ENCODE measurements around the gene COL8A1. TPM values are rescaled to one million over a fixed set of nuclear protein-coding genes. Genes with fewer than 3 reads are reported as not detected.

Gene COL8A1
- total RNA-seq, 8 experiments from 2014 or later, result 0.05 to 156 (median 2.5) TPM

GRCh38 chr3:99762901-99763300 lies 124.5 kb downstream of the COL8A1 start:
- in situ Hi-C loops (cut with MboI; ENCODE audit: low pct_unique_long_range_greater_than_20kb in 2 of 9, low sequenced_read_pairs in 9 of 9, unreplicated experiment in 9 of 9), result loop anchor here in 5 of 9 experiments (25.0 kb wide), 5 partner anchors 251 to 1726 kb away; partner anchors contain the start of gene GABRR3 (in 1 of the 5)
- WGBS, 10 experiments, result 80 to 100% (median 100%) methylated on average over 1 of the region's 1 CpG; no CpG with 5 or more reads in 7 of the 10 experiments
- Histone ChIP-seq H3K4me1 (replicated peaks in 1 of 2) (no peaks in the 10 kb centered on the region), H3K27ac (no peak overlapping the region), H3K4me3 (no peak overlapping the region)
- no peak for ATAC-seq (replicated peaks in 6 of 8)

GRCh38 chr3:99764377-99764776 lies 126.0 kb downstream of the COL8A1 start:
- 71 to 100% (median 92%) methylated on average over 1 to 5 of the region's 5 CpGs for WGBS, 10 experiments

GRCh38 chr3:99765042-99765942 lies 126.9 kb downstream of the COL8A1 start:
- in situ Hi-C loops (cut with MboI; ENCODE audit: low pct_unique_long_range_greater_than_20kb in 2 of 9, low sequenced_read_pairs in 9 of 9, unreplicated experiment in 9 of 9), result loop anchor here in 5 of 9 experiments (25.0 kb wide), 5 partner anchors 253 to 1728 kb away; partner anchors contain the start of gene GABRR3 (in 1 of the 5)

More at GRCh38 chr3:99764377-99764776, 126.0 kb downstream of the COL8A1 start:
- in situ Hi-C loops (cut with MboI; ENCODE audit: low pct_unique_long_range_greater_than_20kb in 2 of 9, low sequenced_read_pairs in 9 of 9, unreplicated experiment in 9 of 9), result loop anchor here in 5 of 9 experiments (25.0 kb wide), 5 partner anchors 252 to 1727 kb away; partner anchors contain the start of gene GABRR3 (in 1 of the 5)
- H3K27ac ChIP-seq, result no peak overlapping the region
- H3K4me1 ChIP-seq (replicated peaks in 1 of 2), result no peaks in the 10 kb centered on the region
- no peak overlapping the region for H3K4me3 ChIP-seq
- ATAC-seq (replicated peaks in 6 of 8), result no peak

GRCh38 chr3:99767291-99767690 lies 128.9 kb downstream of the COL8A1 start:
- no peak for ATAC-seq (replicated peaks in 6 of 8)
- WGBS, 10 experiments, result 0 to 100% (median 80%) methylated on average over 1 to 2 of the region's 2 CpGs; no CpG with 5 or more reads in 2 of the 10 experiments
- Histone ChIP-seq H3K4me1 (replicated peaks in 1 of 2) (no peaks in the 10 kb centered on the region), H3K4me3 (no peak overlapping the region), H3K27ac (no peak overlapping the region)
- in situ Hi-C loops (cut with MboI; ENCODE audit: low pct_unique_long_range_greater_than_20kb in 2 of 9, low sequenced_read_pairs in 9 of 9, unreplicated experiment in 9 of 9), result loop anchor here in 5 of 9 experiments (25.0 kb wide), 5 partner anchors 255 to 1730 kb away; partner anchors contain the start of gene GABRR3 (in 1 of the 5)

More at GRCh38 chr3:99765042-99765942, 126.9 kb downstream of the COL8A1 start:
- Histone ChIP-seq H3K27ac (no peak overlapping the region), H3K4me3 (no peak overlapping the region), H3K4me1 (replicated peaks in 1 of 2) (no peaks in the 10 kb centered on the region)
- WGBS, 10 experiments, result 36 to 75% (median 45%) methylated on average over 2 of the region's 2 CpGs; no CpG with 5 or more reads in 5 of the 10 experiments
- no peak for ATAC-seq (replicated peaks in 6 of 8)

GRCh38 chr3:99768126-99768525 lies 129.7 kb downstream of the COL8A1 start:
- H3K4me3 ChIP-seq, result no peak overlapping the region
- H3K4me1 ChIP-seq (replicated peaks in 1 of 2), result no peaks in the 10 kb centered on the region
- H3K27ac ChIP-seq, result no peak overlapping the region
- no peak for ATAC-seq (replicated peaks in 6 of 8)
- 80 to 100% (median 100%) methylated on average over 1 of the region's 1 CpG; no CpG with 5 or more reads in 2 of the 10 experiments for WGBS, 10 experiments
- in situ Hi-C loops (cut with MboI; ENCODE audit: low pct_unique_long_range_greater_than_20kb in 2 of 9, low sequenced_read_pairs in 9 of 9, unreplicated experiment in 9 of 9), result loop anchor here in 5 of 9 experiments (25.0 kb wide), 5 partner anchors 256 to 1731 kb away; partner anchors contain the start of gene GABRR3 (in 1 of the 5)

- no peak for ATAC-seq (replicated peaks in 6 of 8)
- in situ Hi-C loops (cut with MboI; ENCODE audit: low pct_unique_long_range_greater_than_20kb in 2 of 9, low sequenced_read_pairs in 9 of 9, unreplicated experiment in 9 of 9), result loop anchor here in 5 of 9 experiments (25.0 kb wide), 5 partner anchors 257 to 1732 kb away; partner anchors contain the start of gene GABRR3 (in 1 of the 5)
- H3K4me3 ChIP-seq, result no peak overlapping the region
- 14 to 88% (median 71%) methylated on average over 1 of the region's 2 CpGs; no CpG with 5 or more reads in 3 of the 10 experiments for WGBS, 10 experiments
- H3K4me1 ChIP-seq (replicated peaks in 1 of 2), result no peaks in the 10 kb centered on the region
- no peak overlapping the region for H3K27ac ChIP-seq
These were observed 130.6 kb downstream of the COL8A1 start for GRCh38 chr3:99768808-99769501.

- no peak overlapping the region for H3K27ac ChIP-seq
- no peak overlapping the region for H3K4me3 ChIP-seq
- in situ Hi-C loops (cut with MboI; ENCODE audit: low pct_unique_long_range_greater_than_20kb in 2 of 9, low sequenced_read_pairs in 9 of 9, unreplicated experiment in 9 of 9), result loop anchor here in 5 of 9 experiments (25.0 kb wide), 5 partner anchors 260 to 1735 kb away; partner anchors contain the start of gene GABRR3 (in 1 of the 5)
- 60 to 100% (median 93%) methylated on average over 1 to 3 of the region's 3 CpGs; no CpG with 5 or more reads in 1 of the 10 experiments for WGBS, 10 experiments
- ATAC-seq (replicated peaks in 6 of 8), result no peak
- peaks cover 3 to 7% of the 10 kb centered on the region in 2 donors for H3K4me1 ChIP-seq (replicated peaks in 1 of 2)
These were observed 133.8 kb downstream of the COL8A1 start for GRCh38 chr3:99772171-99772570.

GRCh38 chr3:99772671-99773070 lies 134.3 kb downstream of the COL8A1 start:
- H3K27ac ChIP-seq, result no peak overlapping the region
- in situ Hi-C loops (cut with MboI; ENCODE audit: low pct_unique_long_range_greater_than_20kb in 2 of 9, low sequenced_read_pairs in 9 of 9, unreplicated experiment in 9 of 9), result loop anchor here in 5 of 9 experiments (25.0 kb wide), 5 partner anchors 260 to 1735 kb away; partner anchors contain the start of gene GABRR3 (in 1 of the 5)

GRCh38 chr3:99774467-99774866 lies 136.1 kb downstream of the COL8A1 start:
- Histone ChIP-seq H3K27ac (no peak overlapping the region), H3K4me3 (no peak overlapping the region), H3K4me1 (replicated peaks in 1 of 2) (peaks cover 3 to 7% of the 10 kb centered on the region in 2 donors)
- 0 to 79% (median 34%) methylated on average over 1 to 2 of the region's 2 CpGs; no CpG with 5 or more reads in 4 of the 10 experiments for WGBS, 10 experiments
- in situ Hi-C loops (cut with MboI; ENCODE audit: low pct_unique_long_range_greater_than_20kb in 2 of 9, low sequenced_read_pairs in 9 of 9, unreplicated experiment in 9 of 9), result loop anchor here in 5 of 9 experiments (25.0 kb wide), 5 partner anchors 262 to 1737 kb away; partner anchors contain the start of gene GABRR3 (in 1 of the 5)
- peak in 3 of 8 experiments; percentile 86 to 90 (median 86) for ATAC-seq (replicated peaks in 6 of 8)

More at GRCh38 chr3:99772671-99773070, 134.3 kb downstream of the COL8A1 start:
- ATAC-seq (replicated peaks in 6 of 8), result no peak
- peaks cover 3 to 7% of the 10 kb centered on the region in 2 donors for H3K4me1 ChIP-seq (replicated peaks in 1 of 2)
- WGBS, 10 experiments, result 33 to 100% (median 60%) methylated on average over 1 of the region's 1 CpG; no CpG with 5 or more reads in 5 of the 10 experiments
- H3K4me3 ChIP-seq, result no peak overlapping the region

- Histone ChIP-seq H3K27ac (no peak overlapping the region), H3K4me1 (replicated peaks in 1 of 2) (peaks cover 3 to 7% of the 10 kb centered on the region in 2 donors), H3K4me3 (no peak overlapping the region)
- WGBS, 10 experiments, result 6 to 59% (median 50%) methylated on average over 2 to 5 of the region's 5 CpGs; no CpG with 5 or more reads in 1 of the 10 experiments
- peak in 7 of 8 experiments; percentile 32 to 84 (median 48) for ATAC-seq (replicated peaks in 6 of 8)
- in situ Hi-C loops (cut with MboI; ENCODE audit: low pct_unique_long_range_greater_than_20kb in 2 of 9, low sequenced_read_pairs in 9 of 9, unreplicated experiment in 9 of 9), result no loop called here
These were observed 138.3 kb downstream of the COL8A1 start for GRCh38 chr3:99776516-99777209.

- 69 to 100% (median 92%) methylated on average over 1 to 2 of the region's 2 CpGs; no CpG with 5 or more reads in 6 of the 10 experiments for WGBS, 10 experiments
- H3K27ac ChIP-seq, result no peak overlapping the region
- ATAC-seq (replicated peaks in 6 of 8), result peak in 2 of 8 experiments; percentile 21 to 74
- no peak overlapping the region for H3K4me3 ChIP-seq
- in situ Hi-C loops (cut with MboI; ENCODE audit: low pct_unique_long_range_greater_than_20kb in 2 of 9, low sequenced_read_pairs in 9 of 9, unreplicated experiment in 9 of 9), result no loop called here
- H3K4me1 ChIP-seq (replicated peaks in 1 of 2), result peaks cover 3 to 7% of the 10 kb centered on the region in 2 donors
These were observed 138.8 kb downstream of the COL8A1 start for GRCh38 chr3:99777210-99777549.

GRCh38 chr3:99777708-99778107 lies 139.3 kb downstream of the COL8A1 start:
- no peak for ATAC-seq (replicated peaks in 6 of 8)
- WGBS, 10 experiments, result 33 to 81% (median 64%) methylated on average over 1 to 2 of the region's 2 CpGs; no CpG with 5 or more reads in 2 of the 10 experiments

More at GRCh38 chr3:99777708-99778107, 139.3 kb downstream of the COL8A1 start:
- no peak overlapping the region for H3K4me3 ChIP-seq
- peaks cover 3 to 7% of the 10 kb centered on the region in 2 donors for H3K4me1 ChIP-seq (replicated peaks in 1 of 2)
- H3K27ac ChIP-seq, result no peak overlapping the region
- in situ Hi-C loops (cut with MboI; ENCODE audit: low pct_unique_long_range_greater_than_20kb in 2 of 9, low sequenced_read_pairs in 9 of 9, unreplicated experiment in 9 of 9), result no loop called here

Measured in motor neuron (in vitro differentiated cells).